Esophagus muscularis mucosa (tissue), 4 donors: ENCODE results near the gene BLID.

Experiments
- CTCF ChIP-seq, 3 experiments: fragments of 200-600 bp in 2 of 3; fragments of 450-650 bp in 1 of 3; sonication (generic) in 2 of 3; IDR thresholded peaks; one replicate each; pipeline ENCODE4 v1.5.1; 2017 to 2019; ENCODE audit warnings: antibody characterized with exemption in 3 of 3, mild to moderate bottlenecking in 2 of 3, moderate library complexity in 1 of 3
- EP300 ChIP-seq: sonication (generic); formaldehyde crosslinking; IDR thresholded peaks from one replicate; pipeline ENCODE4 v1.6.1; 2017; ENCODE audit warnings: antibody characterized with exemption
- POLR2A ChIP-seq: fragments of 450-650 bp; IDR thresholded peaks from one replicate; pipeline ENCODE4 v1.6.1; 2017; ENCODE audit warnings: antibody characterized with exemption, moderate library complexity, mild to moderate bottlenecking, low read depth
- POLR2AphosphoS5 ChIP-seq, 2 donors: sonication (generic); formaldehyde crosslinking; IDR thresholded peaks; one replicate each; pipeline ENCODE4 v1.6.1; 2017; ENCODE audit warnings: antibody characterized with exemption in 2 of 2

GRCh38 chr11:122163053-122163819 is 47.2 kb upstream of the BLID start:
- TF ChIP-seq CTCF (IDR thresholded peaks at IDR 0.05) (no peak), EP300 (no peak), POLR2AphosphoS5 (IDR thresholded peaks at IDR 0.05) (no peak), POLR2A (no peak)
